Ovary (tissue), 3 donors: ENCODE data around the gene OCA2.
"Not testable (repeated sequence)": the region's sequence is repeated elsewhere in the genome, so short reads cannot be mapped to it uniquely, and the experiment has no call there.

ENCODE experiments used
- EP300 ChIP-seq: sonication (generic); formaldehyde crosslinking; IDR thresholded peaks from one replicate; pipeline ENCODE4 v1.6.1; 2017; ENCODE audit warnings: antibody characterized with exemption
- POLR2A ChIP-seq: fragments of 450-650 bp; IDR thresholded peaks from one replicate; pipeline ENCODE4 v1.6.1; 2017; ENCODE audit warnings: antibody characterized with exemption, mild to moderate bottlenecking, moderate library complexity
- TF ChIP-seq, protein P1 (sequence below), 3 donors: fragments of 450-650 bp in 2 of 3; fragments of 200-600 bp in 1 of 3; IDR thresholded peaks; one replicate each; pipeline versions ENCODE4 v1.5.1 to v1.8.0; 2016 to 2022; ENCODE audit warnings: antibody characterized with exemption in 3 of 3, mild to moderate bottlenecking in 1 of 3
- donor health status: DM: no; HTN: no; CAD: no.

DNA sequence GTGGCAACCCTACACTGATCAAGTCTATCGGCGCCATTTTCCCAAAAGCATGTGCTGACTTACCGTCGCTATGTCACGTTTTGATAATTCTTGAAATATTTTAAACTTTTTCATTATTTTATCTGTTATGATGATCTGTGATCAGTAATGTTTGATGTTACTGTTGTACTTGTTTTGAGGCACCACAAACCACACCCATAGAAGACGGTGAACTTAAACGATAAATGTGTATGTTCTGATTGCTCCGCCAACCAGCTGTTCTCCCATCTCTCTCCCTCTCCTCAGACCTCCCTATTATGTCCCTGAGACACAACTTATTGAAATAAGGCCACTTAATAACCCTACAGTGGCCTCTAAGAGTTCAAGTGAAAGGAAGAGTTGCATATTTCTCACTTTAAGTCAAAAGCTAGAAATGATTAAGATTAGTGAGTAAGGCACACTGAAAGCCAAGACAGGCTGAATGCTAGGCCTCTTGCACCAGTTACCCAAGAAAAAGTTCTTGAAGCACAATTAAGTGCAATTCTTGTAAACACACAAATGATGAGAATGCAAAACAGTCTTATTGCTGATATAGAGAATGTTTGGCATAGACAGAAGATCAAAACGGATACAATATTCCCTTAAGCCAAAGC is 38.4 kb upstream of the OCA2 start:
- TF ChIP-seq, protein P1, sequence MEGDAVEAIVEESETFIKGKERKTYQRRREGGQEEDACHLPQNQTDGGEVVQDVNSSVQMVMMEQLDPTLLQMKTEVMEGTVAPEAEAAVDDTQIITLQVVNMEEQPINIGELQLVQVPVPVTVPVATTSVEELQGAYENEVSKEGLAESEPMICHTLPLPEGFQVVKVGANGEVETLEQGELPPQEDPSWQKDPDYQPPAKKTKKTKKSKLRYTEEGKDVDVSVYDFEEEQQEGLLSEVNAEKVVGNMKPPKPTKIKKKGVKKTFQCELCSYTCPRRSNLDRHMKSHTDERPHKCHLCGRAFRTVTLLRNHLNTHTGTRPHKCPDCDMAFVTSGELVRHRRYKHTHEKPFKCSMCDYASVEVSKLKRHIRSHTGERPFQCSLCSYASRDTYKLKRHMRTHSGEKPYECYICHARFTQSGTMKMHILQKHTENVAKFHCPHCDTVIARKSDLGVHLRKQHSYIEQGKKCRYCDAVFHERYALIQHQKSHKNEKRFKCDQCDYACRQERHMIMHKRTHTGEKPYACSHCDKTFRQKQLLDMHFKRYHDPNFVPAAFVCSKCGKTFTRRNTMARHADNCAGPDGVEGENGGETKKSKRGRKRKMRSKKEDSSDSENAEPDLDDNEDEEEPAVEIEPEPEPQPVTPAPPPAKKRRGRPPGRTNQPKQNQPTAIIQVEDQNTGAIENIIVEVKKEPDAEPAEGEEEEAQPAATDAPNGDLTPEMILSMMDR (IDR thresholded peaks at IDR 0.05) = not testable (repeated sequence)
- not testable (repeated sequence) for TF ChIP-seq POLR2A, EP300
